Measurements from ENCODE around the gene BET1.
"Not testable (repeated sequence)": the region's sequence is repeated elsewhere in the genome, so short reads cannot be mapped to it uniquely, and the experiment has no call there.

BET1 gene

DNA sequence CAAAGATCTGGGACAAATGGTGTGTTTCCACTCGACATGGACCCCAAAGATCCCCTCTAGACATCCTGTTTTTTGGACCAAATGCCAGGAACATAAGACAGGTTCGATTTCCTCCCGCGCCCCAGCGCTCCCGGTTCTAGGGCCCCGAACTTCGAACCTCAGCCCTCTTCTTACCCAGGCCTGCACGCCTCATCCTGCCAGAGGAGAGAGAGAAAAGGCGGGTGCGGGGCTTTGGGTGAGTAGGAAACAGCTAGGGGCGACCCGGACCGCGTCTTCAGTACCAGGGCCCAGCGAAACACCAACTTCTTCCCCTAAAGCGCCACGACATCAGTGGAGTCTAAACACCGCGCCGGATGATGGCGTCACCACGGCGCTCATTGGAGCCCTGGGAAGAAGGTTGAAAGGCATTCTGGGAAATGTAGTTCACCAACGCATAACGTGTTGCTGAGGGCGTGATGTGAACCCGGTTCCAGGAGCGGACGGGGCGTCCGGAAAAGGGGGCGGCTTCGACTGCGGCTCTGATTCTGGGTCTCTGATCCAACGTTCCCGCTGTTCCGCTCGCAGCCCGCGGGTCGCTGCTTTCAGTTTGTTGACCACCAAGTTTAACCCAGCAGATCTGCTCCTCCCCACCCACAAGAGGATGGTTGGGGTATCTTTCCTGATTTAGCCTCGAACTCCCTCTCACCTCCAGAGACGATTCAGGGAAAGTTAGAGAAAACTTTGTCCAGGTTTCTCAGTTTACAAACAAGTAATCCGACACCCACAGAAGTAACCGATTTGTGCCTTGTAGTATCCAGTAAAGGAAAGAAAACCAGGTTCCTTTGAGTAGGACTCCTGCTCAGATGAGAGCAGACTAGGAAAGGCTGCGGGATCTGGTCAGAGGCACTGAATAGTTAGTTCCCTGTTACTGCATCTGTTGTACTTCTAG lies at the start of gene BET1:
TSS of gene BET1 (minus strand) at position 332 of the 928 bp plus-strand sequence. CDS start at position 193, 139 bp downstream.
- DNase-seq, result peak; percentile 95

DNA sequence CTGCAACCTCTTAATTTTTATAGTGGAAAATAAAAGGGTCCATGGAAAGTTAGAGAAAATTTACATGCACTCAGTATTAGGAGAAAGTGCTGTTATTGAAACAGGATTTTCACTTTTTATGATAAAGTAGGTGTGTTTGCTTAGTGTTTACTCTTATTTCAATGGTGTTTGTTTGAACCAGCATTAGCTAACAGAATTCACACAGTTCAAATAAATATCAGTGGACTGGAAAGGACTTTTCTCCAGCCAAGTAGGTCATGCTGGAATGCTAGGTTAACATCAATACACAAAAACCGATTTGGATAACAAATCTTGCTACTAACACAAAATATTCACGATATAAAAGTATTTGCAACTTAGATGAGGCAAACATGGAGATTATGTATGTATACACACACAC lies 49.4 kb upstream of the BET1 start:
- DNase-seq, result no peak

GRCh38 chr7:94052398-94053180 lies 48.4 kb upstream of the BET1 start:
- DNase-seq, result no peak

DNA sequence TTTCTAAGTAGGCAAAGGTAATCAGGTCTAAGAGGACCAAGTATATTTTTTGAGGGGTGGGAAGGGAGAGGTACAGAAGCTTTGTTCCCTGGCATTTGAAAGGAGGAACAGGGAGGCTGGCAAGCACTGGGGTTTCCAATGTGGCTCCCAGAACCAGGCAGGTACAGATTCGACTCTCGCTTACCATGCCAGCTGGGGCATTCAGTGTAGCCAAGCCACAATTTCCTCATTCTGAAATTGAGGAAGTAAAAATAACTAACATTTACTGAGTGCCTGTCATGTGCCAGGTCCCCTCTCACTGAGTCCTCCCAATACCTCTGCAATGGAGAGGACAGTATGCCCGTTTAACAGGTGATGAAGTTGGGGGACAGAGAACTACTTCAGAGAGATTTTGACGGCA lies 45.9 kb upstream of the BET1 start:
- no peak for DNase-seq

DNA sequence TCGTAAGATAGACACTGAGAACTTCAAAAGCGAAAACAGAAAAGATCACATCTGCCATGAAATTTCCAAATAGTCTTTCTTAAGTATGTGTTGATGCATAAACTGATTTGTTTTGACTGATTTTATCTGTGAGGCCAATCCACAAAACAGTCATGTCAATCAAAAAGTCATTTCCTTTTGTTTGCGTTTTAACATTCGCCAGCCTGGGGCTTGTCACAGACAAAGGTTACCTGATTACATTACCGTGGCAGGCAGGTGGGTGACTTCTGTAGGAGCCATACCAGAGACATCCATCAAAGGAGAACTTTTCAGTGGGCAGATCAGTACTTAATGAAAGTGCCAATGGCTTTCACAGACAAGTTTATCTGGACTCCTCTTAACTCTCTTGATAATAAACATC lies 45.5 kb upstream of the BET1 start:
- DNase-seq, result no peak

DNA sequence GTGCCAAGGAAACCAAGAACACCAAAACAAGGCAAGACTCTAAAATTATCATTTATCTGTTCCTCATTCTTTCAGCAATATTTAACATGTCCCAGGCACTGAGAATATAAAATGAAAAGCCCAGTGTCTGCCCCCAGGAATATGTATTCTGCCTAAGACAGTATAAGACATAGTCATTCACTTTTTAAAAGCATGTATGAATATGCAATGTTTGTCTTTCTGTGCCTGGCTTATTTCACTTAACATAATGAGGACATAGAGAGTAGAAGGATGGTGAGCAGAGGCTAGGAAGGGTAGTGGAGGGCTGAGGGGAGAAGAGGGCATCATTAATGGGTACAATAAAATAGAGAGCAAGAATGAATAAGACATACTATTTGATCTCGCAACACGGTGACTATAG lies 44.6 kb upstream of the BET1 start:
- DNase-seq, result no peak

- no peak for DNase-seq
Observed at GRCh38 chr7:94047956-94048355, 43.8 kb upstream of the BET1 start.

- DNase-seq, result no peak
Observed at GRCh38 chr7:94045581-94045980, 41.4 kb upstream of the BET1 start.

- DNase-seq, result no peak
Observed at GRCh38 chr7:94044806-94045205, 40.7 kb upstream of the BET1 start.

GRCh38 chr7:94043299-94043698 lies 39.1 kb upstream of the BET1 start:
- DNase-seq, result no peak

- no peak for DNase-seq
Observed at GRCh38 chr7:94042381-94042780, 38.2 kb upstream of the BET1 start.

DNA sequence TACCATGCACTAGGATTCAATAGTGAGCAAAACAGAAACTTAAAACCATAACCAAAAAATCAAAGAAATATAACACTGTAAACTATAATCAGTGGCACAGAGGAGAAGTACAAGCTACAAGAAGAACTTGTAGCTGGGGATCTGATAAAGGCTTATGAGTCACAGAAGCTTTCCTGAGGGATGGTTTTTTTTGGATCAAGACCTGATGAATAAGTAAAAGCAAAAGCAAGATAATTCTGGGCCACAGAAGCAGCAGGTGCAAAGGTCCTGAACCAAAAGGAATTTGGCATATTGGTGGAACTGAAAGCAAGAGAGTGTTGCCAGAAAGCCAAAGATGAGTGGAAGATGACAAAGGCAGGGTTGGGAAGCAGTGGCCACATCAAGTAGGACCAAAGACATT lies 37.4 kb upstream of the BET1 start:
- DNase-seq, result no peak

GRCh38 chr7:94040254-94040653 lies 36.1 kb upstream of the BET1 start:
- no peak for DNase-seq

DNA sequence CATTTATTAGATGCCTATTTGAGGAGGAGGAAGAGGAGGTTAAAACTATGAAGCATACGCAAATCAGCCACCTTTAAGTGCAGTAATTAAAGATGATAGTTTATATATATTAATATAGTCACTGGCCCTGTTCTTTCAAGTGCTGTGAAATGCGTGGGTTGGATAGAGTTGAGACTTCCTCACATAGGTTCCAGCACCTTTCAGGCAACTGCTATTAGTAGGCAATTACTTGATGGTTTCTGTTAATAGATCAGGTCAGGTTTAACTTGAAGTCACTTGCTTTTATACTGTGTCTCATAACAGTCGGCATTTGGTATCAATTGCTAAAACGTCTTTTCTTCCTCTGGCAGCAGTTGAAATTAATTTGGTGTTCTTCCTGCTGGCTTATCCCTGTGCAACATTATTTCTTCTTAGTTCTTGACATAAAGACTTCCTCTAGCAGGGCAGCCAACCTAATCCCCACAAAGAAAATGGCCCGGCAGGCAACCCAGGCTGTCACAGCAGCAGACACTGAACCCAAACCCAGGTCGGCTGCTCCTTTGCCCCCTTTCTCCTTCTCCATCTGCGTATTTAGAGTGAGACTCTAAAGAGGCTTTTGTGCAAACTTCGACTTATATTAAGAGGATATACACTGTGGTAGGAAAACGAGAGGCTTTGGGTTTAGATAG lies 35.3 kb upstream of the BET1 start:
- DNase-seq, result no peak

DNA sequence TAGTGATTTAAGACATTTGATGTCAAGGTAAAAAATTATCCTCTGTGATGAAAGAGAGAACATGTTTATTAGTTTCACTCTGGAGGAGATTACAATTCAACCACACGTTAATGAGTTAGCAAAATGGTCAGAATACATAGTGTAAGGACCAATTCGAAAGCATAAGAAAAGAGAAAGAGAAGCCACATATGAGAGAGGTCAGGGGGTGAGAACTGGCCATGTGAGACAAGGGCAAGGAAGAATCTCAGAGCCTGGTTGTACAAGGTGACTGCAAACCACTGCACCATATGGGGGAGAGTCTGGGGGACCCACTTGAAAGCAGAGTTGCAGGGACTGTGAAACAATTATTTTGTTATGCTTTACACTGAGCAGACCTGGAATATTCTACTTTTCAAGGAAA lies 27.7 kb upstream of the BET1 start:
- no peak for DNase-seq

DNA sequence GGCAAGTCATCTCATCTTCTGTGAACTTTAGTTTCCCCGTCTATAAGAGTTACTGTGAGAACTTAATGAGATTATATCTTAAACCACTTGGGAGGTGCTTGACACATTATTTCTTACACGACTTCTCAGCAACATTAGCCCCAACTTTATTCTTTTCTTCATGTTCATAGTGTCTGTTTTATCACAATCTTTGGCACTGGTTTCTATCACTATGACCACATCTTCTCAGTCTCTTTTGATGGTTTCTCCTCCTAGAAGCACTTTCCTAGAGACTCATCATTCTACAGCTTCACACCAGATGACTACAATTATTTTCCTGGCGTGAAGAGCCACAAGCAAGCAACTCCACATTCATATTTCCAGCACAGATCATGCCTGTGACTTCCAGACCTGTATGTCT lies 26.5 kb upstream of the BET1 start:
- DNase-seq, result no peak

- DNase-seq, result no peak
Observed at GRCh38 chr7:94029976-94030375, 25.8 kb upstream of the BET1 start.

- no peak for DNase-seq
Observed at GRCh38 chr7:94028768-94029167, 24.6 kb upstream of the BET1 start.

GRCh38 chr7:94026619-94027018 lies 22.5 kb upstream of the BET1 start:
- DNase-seq, result not testable (repeated sequence)

- no peak for DNase-seq
Observed at GRCh38 chr7:94022550-94022949, 18.4 kb upstream of the BET1 start.

- DNase-seq, result no peak
Observed at GRCh38 chr7:94016786-94017185, 12.6 kb upstream of the BET1 start.

GRCh38 chr7:94015538-94015937 lies 11.4 kb upstream of the BET1 start:
- DNase-seq, result no peak

GRCh38 chr7:94012746-94013145 lies 8.6 kb upstream of the BET1 start:
- no peak for DNase-seq
